Colonic mucosa (tissue), 4 donors: ENCODE results near the gene COL24A1. TPM values are rescaled to one million over a fixed set of nuclear protein-coding genes. Genes with fewer than 3 reads are reported as not detected.

ENCODE experiments used
- DNase-seq: peaks from one replicate; pipeline ENCODE4 v3.0.0-alpha.2; 2020
- H3K27ac ChIP-seq: fragments of 200-600 bp; one replicate; pipeline ENCODE4 v1.8.0; 2021
- H3K27me3 ChIP-seq: fragments of 200-600 bp; one replicate; pipeline ENCODE4 v1.8.0; 2021
- H3K36me3 ChIP-seq: fragments of 200-600 bp; one replicate; pipeline ENCODE4 v1.8.0; 2021
- H3K4me1 ChIP-seq: fragments of 200-600 bp; one replicate; pipeline ENCODE4 v1.8.0; 2021; ENCODE audit warnings: mild to moderate bottlenecking
- H3K4me3 ChIP-seq: fragments of 200-600 bp; one replicate; pipeline ENCODE4 v1.8.0; 2021
- H3K9ac ChIP-seq, 2 donors: one replicate each; pipeline ENCODE4 v1.7.0; 2013; ENCODE audit warnings: control low read depth in 2 of 2, low read depth in 2 of 2, low read length in 2 of 2
- H3K9me3 ChIP-seq: fragments of 200-600 bp; one replicate; pipeline ENCODE4 v1.8.0; 2021
- intact Hi-C: fragments of 100-400 bp; cut with DNase I; formaldehyde crosslinking; loops from one replicate; pipeline ENCODE4 v1.14.1; 2022
- total RNA-seq, 2 donors: library from RNA; stranded (reverse); fragmentation: NEBNext Ultra II Directional in 1 of 2; extraction: Animal tissue kit (Norgen Biotek cat#: 25700) in 1 of 2; gene quantifications; one replicate each; pipeline ENCODE4 v1.2.1, GENCODE V29; 2021
- TF ChIP-seq, protein P1 (sequence below): fragments of 200-600 bp; IDR thresholded peaks from one replicate; pipeline ENCODE4 v1.8.0; 2022; ENCODE audit warnings: antibody characterized with exemption, mild to moderate bottlenecking
- donor health status: healthy.
- donor health status: DM: no; HTN: no; CAD: no.
- donor health status: DM: no; HTN: no; CAD: no.

COL24A1 gene
- total RNA-seq, 2 donors from 2014 or later: 0.02 to 0.40 TPM

- H3K4me3 ChIP-seq: no peak overlapping the region
- intact Hi-C loops: no loop called here
Observed at GRCh38 chr1:86068271-86068721, 88.3 kb downstream of the COL24A1 start.

GRCh38 chr1:86067626-86068025 is 88.9 kb downstream of the COL24A1 start:
- H3K27ac ChIP-seq: no peak overlapping the region
- intact Hi-C loops: no loop called here

More at GRCh38 chr1:86068271-86068721, 88.3 kb downstream of the COL24A1 start:
- TF ChIP-seq, protein P1, sequence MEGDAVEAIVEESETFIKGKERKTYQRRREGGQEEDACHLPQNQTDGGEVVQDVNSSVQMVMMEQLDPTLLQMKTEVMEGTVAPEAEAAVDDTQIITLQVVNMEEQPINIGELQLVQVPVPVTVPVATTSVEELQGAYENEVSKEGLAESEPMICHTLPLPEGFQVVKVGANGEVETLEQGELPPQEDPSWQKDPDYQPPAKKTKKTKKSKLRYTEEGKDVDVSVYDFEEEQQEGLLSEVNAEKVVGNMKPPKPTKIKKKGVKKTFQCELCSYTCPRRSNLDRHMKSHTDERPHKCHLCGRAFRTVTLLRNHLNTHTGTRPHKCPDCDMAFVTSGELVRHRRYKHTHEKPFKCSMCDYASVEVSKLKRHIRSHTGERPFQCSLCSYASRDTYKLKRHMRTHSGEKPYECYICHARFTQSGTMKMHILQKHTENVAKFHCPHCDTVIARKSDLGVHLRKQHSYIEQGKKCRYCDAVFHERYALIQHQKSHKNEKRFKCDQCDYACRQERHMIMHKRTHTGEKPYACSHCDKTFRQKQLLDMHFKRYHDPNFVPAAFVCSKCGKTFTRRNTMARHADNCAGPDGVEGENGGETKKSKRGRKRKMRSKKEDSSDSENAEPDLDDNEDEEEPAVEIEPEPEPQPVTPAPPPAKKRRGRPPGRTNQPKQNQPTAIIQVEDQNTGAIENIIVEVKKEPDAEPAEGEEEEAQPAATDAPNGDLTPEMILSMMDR: no peak
- H3K4me1 ChIP-seq: no peaks in the 10 kb centered on the region
- H3K27me3 ChIP-seq: no peaks in the 10 kb centered on the region
- no peak overlapping the region for H3K9ac ChIP-seq
- H3K9me3 ChIP-seq: no peaks in the 10 kb centered on the region
- no peak for DNase-seq
- H3K36me3 ChIP-seq: no peaks in the 10 kb centered on the region
- H3K27ac ChIP-seq: no peak overlapping the region

GRCh38 chr1:86064899-86065298 is 91.7 kb downstream of the COL24A1 start:
- no peak for DNase-seq
- H3K4me3 ChIP-seq: no peak overlapping the region
- TF ChIP-seq, protein P1: no peak
- intact Hi-C loops: no loop called here
- H3K4me1 ChIP-seq: no peaks in the 10 kb centered on the region
- no peak overlapping the region for H3K9ac ChIP-seq
- H3K36me3 ChIP-seq: no peaks in the 10 kb centered on the region
- no peak overlapping the region for H3K27ac ChIP-seq
- H3K27me3 ChIP-seq: no peaks in the 10 kb centered on the region
- H3K9me3 ChIP-seq: no peaks in the 10 kb centered on the region

More at GRCh38 chr1:86067626-86068025, 88.9 kb downstream of the COL24A1 start:
- no peak for DNase-seq
- TF ChIP-seq, protein P1: no peak
- Histone ChIP-seq H3K9me3 (no peaks in the 10 kb centered on the region), H3K4me1 (no peaks in the 10 kb centered on the region), H3K36me3 (no peaks in the 10 kb centered on the region), H3K27me3 (no peaks in the 10 kb centered on the region), H3K9ac (no peak overlapping the region), H3K4me3 (no peak overlapping the region)

DNA sequence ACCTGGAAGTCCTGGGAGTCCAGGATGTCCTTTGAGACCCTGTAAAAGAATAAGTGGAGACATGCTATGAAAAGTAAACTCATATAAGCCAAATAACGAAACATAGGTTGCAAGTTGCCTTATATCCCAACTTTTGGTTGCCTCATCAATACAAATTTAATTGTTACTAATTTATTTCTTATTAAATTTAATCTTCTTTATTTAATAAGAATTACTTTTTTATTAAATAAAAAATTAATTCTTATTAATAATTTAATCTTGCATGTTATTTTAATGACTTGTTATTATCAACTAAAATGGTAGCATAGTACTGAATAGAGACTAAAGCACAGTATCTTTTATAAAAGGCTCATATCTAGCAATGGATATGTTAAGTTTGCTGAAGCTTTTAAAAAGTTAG is 92.9 kb downstream of the COL24A1 start:
- TF ChIP-seq, protein P1: no peak
- Histone ChIP-seq H3K9ac (no peak overlapping the region), H3K4me1 (no peaks in the 10 kb centered on the region), H3K27ac (no peak overlapping the region), H3K9me3 (no peaks in the 10 kb centered on the region), H3K4me3 (no peak overlapping the region), H3K36me3 (no peaks in the 10 kb centered on the region), H3K27me3 (no peaks in the 10 kb centered on the region)
- intact Hi-C loops: no loop called here
- DNase-seq: no peak

GRCh38 chr1:86062453-86062852 is 94.1 kb downstream of the COL24A1 start:
- no peaks in the 10 kb centered on the region for H3K4me1 ChIP-seq
- no peaks in the 10 kb centered on the region for H3K36me3 ChIP-seq
- no peaks in the 10 kb centered on the region for H3K27me3 ChIP-seq
- intact Hi-C loops: no loop called here
- H3K4me3 ChIP-seq: no peak overlapping the region
- H3K9ac ChIP-seq: no peak overlapping the region
- no peak for DNase-seq
- H3K9me3 ChIP-seq: no peaks in the 10 kb centered on the region
- TF ChIP-seq, protein P1: no peak
- H3K27ac ChIP-seq: no peak overlapping the region
